Measurements from ENCODE around the gene ANXA1. TPM values are rescaled to one million over a fixed set of nuclear protein-coding genes. Genes with fewer than 3 reads are reported as not detected.

Gene ANXA1
- total RNA-seq, 1 donor from 2014 or later, result 0.27 TPM

- H3K9me3 Mint-ChIP-seq, result no peaks in the 10 kb centered on the region
- intact Hi-C loops (cut with micrococcal nuclease), result no loop called here
- ChIA-PET CTCF (no interaction called here), POLR2A (no interaction called here)
- no peak overlapping the region for H3K4me3 Mint-ChIP-seq
- no peak overlapping the region for H3K27ac Mint-ChIP-seq
- H3K4me1 Mint-ChIP-seq, result no peaks in the 10 kb centered on the region
- DNase-seq (no peak), ATAC-seq (ENCODE audit: low read depth) (no peak)
- H3K27me3 Mint-ChIP-seq, result no peaks in the 10 kb centered on the region
- no peak for TF ChIP-seq CTCF (IDR thresholded peaks at IDR 0.05)
- H3K36me3 Mint-ChIP-seq (ENCODE audit: low read depth), result no peaks in the 10 kb centered on the region
These were observed 55.2 kb downstream of the ANXA1 start for GRCh38 chr9:73206851-73207250.

- DNase-seq (no peak), ATAC-seq (ENCODE audit: low read depth) (no peak)
- H3K36me3 Mint-ChIP-seq (ENCODE audit: low read depth), result no peaks in the 10 kb centered on the region
- H3K9me3 Mint-ChIP-seq, result no peaks in the 10 kb centered on the region
- no peaks in the 10 kb centered on the region for H3K4me1 Mint-ChIP-seq
- no peak for TF ChIP-seq CTCF (IDR thresholded peaks at IDR 0.05)
- intact Hi-C loops (cut with micrococcal nuclease), result no loop called here
- H3K27me3 Mint-ChIP-seq, result no peaks in the 10 kb centered on the region
- ChIA-PET CTCF (interaction anchor here (1.1 kb wide), 1 partner anchor 9 kb away, joined by 3 read pairs; no protein-coding TSS in a partner anchor), POLR2A (no interaction called here)
- no peak overlapping the region for H3K4me3 Mint-ChIP-seq
- no peak overlapping the region for H3K27ac Mint-ChIP-seq
These were observed 59.4 kb downstream of the ANXA1 start for GRCh38 chr9:73210886-73211666.

- no peak for TF ChIP-seq CTCF (IDR thresholded peaks at IDR 0.05)
- H3K4me1 Mint-ChIP-seq, result no peaks in the 10 kb centered on the region
- H3K4me3 Mint-ChIP-seq, result no peak overlapping the region
- ATAC-seq (ENCODE audit: low read depth) (no peak), DNase-seq (no peak)
- ChIA-PET CTCF (no interaction called here), POLR2A (no interaction called here)
- no peaks in the 10 kb centered on the region for H3K36me3 Mint-ChIP-seq (ENCODE audit: low read depth)
- no peak overlapping the region for H3K27ac Mint-ChIP-seq
- intact Hi-C loops (cut with micrococcal nuclease), result no loop called here
- H3K9me3 Mint-ChIP-seq, result no peaks in the 10 kb centered on the region
- peaks cover 2% of the 10 kb centered on the region for H3K27me3 Mint-ChIP-seq
These were observed 61.6 kb downstream of the ANXA1 start for GRCh38 chr9:73213300-73213699.

- Mint-ChIP-seq H3K27me3 (peaks cover 4% of the 10 kb centered on the region), H3K9me3 (no peaks in the 10 kb centered on the region), H3K4me3 (no peak overlapping the region), H3K27ac (no peak overlapping the region), H3K4me1 (no peaks in the 10 kb centered on the region), H3K36me3 (ENCODE audit: low read depth) (no peaks in the 10 kb centered on the region)
- no peak for ATAC-seq (ENCODE audit: low read depth)
- DNase-seq, result no peak
- no peak for TF ChIP-seq CTCF (IDR thresholded peaks at IDR 0.05)
- POLR2A ChIA-PET, result no interaction called here
- intact Hi-C loops (cut with micrococcal nuclease), result no loop called here
- CTCF ChIA-PET, result no interaction called here
These were observed 63.6 kb downstream of the ANXA1 start for GRCh38 chr9:73215249-73215648.

- TF ChIP-seq CTCF (IDR thresholded peaks at IDR 0.05), result no peak
- no peak overlapping the region for H3K27ac Mint-ChIP-seq
- no peaks in the 10 kb centered on the region for H3K4me1 Mint-ChIP-seq
- POLR2A ChIA-PET, result no interaction called here
- ATAC-seq (ENCODE audit: low read depth) (no peak), DNase-seq (no peak)
- peaks cover 4% of the 10 kb centered on the region for H3K27me3 Mint-ChIP-seq
- intact Hi-C loops (cut with micrococcal nuclease), result no loop called here
- CTCF ChIA-PET, result no interaction called here
- no peak overlapping the region for H3K4me3 Mint-ChIP-seq
- H3K9me3 Mint-ChIP-seq, result no peaks in the 10 kb centered on the region
- H3K36me3 Mint-ChIP-seq (ENCODE audit: low read depth), result no peaks in the 10 kb centered on the region
These were observed 64.4 kb downstream of the ANXA1 start for GRCh38 chr9:73216100-73216499.

Other genes starting within 250 kb of the ANXA1 start
- gene ALDH1A1, start 198.8 kb upstream of the ANXA1 start, total RNA-seq, result not detected in 2 replicates

All from activated B cell treated with CpG ODN at 0.5 μM for 24 hours (primary cell).